Fibroblast of skin of right biceps (primary cell): ENCODE data around the gene LSMEM2.

ENCODE experiments used
- DNase-seq: peaks from one replicate; pipeline ENCODE4 v3.0.0-alpha.2; 2013

LSMEM2 gene

DNA sequence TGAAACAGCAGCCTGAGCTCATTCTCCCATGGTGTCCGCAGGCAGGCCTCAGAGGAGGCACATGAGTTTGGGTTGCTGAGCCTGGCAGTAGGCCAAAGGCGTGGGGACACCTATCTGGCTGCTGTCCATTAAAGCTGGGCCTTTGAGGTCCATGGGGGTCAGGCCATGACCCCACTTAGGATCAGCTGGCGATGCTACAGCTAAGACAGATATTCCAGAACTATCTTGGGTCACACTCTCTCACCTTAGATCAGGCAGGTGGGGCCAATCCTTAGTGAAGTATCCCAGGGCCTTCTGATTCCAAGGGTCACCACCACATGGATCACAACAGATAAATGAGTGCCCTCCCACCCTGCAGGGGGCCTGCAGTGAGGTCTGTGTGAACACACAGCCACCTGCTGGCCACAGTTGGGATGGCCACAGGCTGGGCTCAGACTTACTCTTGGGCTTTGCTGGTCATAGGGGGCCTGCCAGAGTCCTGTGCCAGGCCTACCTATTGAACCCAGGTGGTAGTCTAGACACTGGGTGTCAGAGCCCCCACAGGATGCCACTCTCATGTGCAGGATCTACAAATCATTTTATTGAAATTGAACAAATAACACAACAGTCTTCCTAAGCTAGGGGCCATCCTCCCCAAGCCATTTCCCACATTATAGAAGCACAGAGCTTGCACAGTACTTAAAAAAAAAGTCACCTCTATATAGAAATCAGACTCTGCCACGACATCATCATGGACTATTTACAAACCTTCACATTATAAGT, 45.6 kb downstream of the LSMEM2 start:
- peak; percentile 64 for DNase-seq

DNA sequence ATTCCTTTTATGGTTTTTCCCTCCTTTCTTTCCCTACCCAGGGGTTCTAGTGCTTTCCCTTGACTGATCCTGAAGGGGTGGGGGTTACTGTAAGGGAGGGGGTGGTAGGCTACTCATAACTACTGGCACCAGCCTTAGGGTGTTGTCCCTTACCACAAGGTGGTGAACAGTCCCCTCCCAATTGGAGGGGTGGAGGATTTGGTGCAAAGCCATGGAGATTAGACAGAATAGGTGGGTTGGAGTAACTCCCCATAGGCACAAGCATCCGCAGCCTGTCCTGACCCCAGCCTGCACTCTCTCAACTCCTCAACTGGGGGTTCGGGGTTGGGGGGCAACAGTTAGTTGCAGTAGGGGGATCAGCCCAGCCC, 46.2 kb downstream of the LSMEM2 start:
- no peak for DNase-seq

DNA sequence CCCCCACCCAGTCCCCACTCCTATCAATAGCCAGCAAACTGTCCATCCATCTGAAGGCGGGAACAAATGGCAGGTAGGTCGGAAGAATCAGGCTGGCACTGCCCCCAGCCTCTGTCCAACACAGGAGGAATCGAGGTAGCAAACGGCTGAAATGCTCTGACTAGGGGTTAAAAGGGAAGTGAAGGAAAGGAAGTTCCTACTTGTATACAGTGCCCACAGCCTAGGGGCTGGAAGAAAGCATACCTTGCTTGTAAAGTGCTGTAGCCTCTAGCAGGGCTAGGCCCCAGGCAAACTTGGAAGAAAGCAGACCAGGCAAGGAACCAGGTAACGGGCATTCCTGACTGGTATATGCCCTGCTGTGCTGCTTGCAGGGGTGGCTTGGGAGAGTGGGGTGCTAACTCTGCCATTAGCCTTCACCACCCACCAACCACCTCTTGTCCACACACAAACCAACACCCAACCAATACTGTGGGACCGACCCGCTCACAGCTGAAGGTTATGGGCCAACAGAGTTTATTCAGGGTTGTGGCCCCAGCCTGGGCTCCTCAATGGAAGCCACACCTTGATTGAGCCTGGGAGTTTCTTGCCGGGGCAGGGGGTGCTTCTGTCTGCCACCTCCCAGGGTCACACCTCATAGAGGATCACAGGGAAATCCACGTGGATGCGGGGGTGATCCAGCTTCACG, 46.8 kb downstream of the LSMEM2 start:
- DNase-seq, result no peak

DNA sequence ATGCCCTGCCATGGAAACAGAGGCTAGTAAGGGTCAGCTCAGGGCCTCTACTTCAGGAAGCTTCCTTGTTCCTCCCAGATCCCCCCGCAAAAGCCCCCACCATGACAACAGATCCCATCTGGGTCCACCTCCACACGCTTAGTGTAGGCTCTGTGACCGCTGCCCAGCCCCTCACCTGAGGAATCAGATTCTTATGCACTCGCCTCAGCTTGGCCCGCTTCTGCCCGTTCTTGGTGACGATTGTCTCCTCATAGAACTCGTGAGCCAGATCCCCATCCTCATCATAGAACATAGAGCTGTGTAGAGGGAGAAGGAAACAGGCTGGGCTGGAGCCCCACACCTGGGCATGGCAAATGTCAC, 47.3 kb downstream of the LSMEM2 start:
- no peak for DNase-seq

DNA sequence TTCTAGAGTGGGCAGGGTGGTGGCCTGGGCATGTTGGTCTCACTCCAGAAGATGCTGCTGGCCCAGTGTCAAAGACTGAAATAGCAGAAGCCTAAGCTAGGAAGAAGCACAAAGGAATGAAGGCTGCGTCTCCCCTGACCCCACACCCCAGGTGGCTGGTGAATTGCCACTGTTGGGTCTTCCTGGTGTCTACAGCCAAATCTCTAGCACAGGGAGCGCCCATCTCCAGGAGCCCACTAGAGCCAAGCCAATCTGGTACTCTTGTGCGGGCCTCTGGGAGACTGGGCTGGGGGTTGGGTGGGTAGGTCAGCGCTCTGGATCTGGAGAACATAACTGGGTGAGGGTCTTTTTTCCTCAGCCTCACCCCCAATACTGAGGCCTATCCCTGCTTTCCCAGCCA, 48.2 kb downstream of the LSMEM2 start:
- DNase-seq, result no peak

DNA sequence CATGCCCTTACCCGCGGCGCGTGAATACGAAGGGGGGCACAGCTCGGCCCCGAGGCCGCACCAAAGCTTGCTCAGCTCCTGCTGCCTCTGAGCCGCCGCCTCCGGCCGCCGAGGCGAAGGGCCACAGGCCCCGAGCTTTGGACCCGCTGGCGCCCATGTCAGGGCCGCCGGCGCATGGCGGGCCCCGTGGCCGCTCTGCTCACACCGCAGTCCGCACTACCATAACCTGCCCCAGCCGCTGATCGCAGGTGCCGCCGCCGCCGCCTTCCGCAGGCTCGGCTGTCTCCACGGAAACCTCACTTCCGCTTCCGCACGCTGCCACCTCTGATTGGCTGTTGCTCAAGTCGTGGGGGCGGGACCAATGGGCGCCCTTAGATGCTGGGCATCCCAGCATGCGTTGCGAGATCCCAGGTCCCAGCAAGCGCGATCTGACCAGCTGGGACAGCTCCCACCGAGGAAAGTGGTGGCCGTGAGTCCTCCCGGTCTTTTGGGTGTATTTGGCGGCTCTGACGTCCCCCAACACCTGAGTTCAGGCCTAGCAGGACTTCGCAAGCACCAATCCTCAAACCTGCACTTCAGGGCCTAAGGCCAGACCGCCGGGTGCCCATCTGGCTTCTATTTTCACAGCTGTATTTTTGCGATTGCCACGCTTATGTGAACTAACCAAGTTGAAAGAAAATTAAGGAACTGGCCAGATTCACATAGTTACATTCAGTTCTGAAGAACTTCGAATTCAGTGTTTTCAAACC, 49.2 kb downstream of the LSMEM2 start, which contains the start of gene TUSC2:
Gene TUSC2, minus strand, starts transcription at position 281 of the 749 bp plus-strand sequence. Its CDS starts 124 bp downstream, at position 157.
- peak; percentile 94 for DNase-seq

DNA sequence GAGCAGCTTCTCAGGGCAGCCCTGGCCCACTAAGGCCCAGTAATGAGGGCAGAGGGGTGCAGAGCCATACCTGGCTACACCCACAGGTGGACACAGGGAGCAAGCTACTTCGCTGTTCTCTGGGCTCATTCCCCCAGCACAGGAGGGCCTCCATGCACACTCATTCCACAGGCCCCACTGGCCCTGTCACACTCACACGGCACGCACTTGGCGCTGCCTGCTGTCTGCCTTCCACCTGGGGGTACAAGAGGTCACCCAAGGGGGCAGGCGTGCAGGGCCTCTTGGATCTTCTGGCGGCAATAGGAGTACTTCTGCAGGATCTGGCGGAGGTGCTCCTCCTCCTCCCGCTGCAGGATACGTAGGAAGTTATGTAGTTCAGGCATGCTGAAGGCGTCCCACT, 51.4 kb downstream of the LSMEM2 start:
- DNase-seq, result no peak

DNA sequence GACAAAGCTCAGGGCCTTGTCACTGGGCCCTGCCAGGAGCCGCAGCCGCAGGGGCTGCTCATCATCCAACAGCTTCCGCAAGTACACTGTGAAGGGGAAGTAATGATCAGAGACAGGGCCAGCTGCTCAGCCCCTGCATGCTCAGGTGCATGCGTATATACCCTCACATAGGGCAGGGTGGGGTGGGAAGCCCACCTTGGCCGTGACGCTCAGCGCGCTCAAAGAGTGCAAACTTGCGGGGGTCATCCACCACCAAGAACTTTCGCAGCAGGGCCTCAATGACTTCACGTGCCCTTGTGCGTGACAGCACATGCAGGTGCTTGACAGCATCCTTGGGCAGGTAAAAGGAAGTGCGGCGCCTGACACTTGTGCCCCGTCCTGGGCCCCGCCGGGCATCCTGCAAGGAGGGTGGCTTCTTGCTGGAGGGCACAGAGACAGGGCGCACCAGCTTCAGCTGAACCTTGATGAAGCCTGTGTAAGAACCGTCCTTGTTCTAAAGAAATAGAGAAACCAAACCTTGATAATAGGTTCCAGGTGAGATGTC, 52.5 kb downstream of the LSMEM2 start:
- no peak for DNase-seq

DNA sequence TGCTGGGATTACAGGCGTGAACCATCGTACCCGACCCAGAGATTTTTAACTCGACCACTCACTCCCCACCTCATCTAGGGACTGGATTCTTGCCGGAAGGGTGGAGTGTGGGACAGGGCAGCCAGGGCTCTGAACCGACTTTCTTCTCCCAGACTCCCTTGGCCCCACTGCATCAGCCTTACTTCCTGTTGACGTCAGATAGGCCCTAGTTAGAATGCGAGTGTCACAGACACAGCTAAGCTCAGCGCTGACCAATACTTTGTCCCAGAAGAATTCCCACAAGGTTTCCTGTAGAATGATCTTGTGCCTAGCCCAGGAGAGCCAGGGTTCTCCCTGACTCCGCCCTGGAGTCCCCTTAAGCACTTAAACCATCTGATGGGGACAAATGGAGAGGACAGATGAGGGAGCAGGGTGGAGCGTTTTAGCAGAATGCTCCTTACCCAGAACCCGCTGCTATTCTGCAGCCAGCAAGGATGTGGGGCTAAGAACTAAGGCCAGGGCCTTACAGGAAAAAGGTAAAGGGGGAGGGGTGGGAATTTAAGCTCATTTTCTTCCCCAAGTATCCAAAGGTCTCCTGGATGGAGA, 54.9 kb downstream of the LSMEM2 start:
- DNase-seq, result peak; percentile 55

DNA sequence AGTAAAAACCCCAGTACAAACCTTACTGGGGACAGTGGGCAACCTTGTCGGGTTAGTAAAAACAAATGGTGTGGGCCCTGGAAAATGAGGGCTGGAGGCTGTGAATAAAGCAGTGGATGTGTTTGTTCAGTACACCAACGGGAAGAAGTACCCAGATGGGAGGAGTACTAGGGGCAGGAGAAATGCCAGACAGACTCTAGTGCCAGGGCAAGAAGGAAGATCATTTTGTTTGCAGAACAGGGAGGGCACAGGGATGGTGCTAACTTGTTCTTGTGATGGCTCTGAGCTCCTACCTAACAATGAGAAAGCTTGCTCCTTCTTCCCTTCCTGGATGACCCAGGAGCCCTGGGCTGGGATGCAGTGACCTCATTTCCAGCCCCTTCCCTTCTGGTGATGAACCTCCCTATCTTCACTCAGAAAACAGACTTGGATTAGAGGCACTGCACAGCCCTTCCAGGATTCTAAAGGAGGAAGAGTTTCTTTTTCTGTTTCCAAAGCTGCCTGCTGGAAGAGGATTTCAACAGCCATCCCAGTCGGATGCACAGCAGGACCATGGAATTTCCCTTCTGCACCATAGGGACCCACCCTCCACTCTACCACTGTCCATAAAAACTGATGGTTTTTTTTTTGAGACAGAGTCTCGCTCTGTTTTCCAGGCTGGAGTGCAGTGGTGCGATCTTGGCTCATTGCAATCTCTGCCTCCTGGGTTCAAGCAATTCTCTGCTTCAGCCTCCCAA, 55.6 kb downstream of the LSMEM2 start:
- no peak for DNase-seq

DNA sequence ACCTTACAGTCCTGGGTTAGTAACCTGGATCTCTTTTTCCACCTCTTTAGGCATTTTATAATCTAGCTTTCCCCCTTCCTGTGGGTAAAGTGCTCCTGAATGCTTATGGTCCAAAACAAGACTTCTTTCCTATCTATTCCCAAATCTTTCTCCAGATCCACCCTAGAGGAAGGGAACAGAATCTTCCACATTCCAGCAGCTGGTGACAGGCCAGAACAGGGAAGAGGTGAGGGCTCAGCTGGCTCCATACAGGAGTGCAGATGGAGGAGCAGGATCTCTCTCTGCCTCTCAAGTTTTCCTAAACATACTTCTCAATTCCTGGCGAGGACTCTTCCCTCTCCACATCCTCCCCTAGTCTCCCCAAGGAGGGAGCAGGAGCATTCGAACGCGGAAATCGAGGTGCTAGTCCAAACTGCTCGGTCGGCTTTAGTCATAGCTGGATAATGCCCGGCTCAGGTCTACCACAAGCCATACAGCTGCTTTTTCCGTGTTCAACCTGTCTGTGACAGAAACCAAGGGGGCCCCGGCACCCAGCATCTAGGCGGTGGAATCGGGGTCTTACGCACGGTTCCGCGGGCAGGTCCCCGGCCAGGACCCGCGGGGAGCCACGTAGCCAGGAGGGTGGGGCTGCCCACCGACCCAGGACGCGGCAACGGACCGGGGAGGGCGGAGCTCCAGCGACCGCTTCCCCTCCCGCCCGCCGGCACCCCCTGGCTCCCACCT, 57.7 kb downstream of the LSMEM2 start:
- DNase-seq, result peak; percentile 31

DNA sequence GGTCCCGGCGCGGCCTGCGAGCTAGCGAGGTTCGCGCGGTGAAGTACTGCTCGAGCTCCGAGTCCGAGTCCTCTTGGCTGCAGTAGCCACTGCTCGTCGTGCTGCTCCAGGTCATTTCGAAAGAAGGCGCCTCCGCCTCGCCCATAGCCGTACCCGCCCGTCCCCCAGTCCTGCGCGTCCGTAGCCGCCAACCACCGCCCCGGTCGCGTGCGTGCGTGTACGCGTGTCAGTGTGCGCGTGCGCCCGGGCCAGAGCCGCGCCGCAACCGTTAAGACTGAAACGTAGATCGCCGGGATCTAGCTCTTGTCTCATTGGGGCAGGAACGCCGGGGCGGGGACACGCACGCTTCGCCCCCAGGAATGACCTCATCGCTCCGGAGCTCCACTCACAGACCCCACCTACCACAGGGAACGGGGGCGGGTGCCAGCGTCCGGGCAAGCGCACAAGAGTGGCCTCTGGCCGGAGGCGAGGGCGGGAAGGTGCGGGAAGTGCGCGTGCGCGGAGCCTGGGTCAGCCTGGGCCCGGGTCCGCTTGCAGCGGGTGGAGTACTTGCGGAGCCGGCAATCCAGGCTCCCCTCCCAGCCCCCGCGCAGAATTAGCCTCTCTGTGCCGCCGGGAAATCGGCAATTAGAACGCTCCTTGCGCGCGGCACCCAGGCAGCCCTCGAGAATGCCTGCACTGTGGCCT, 58.4 kb downstream of the LSMEM2 start:
- peak; percentile 99 for DNase-seq
